HG02588 (cell line): ENCODE data around the gene APOL2.
"Not testable (repeated sequence)": the region's sequence is repeated elsewhere in the genome, so short reads cannot be mapped to it uniquely, and the experiment has no call there.

Experiments used
- ATAC-seq: cut with Tn5 transposase; IDR thresholded peaks from one replicate; pipeline ENCODE4 v1.9.1; 2021; ENCODE audit warnings: mild to moderate bottlenecking, moderate library complexity; ENCODE audit not compliant: unreplicated experiment

The APOL2 gene

GRCh38 chr22:36225333-36225922, 13.9 kb downstream of the APOL2 start:
- ATAC-seq = no peak

- ATAC-seq = no peak
These were observed 15.1 kb downstream of the APOL2 start for GRCh38 chr22:36224245-36224644.

GRCh38 chr22:36223504-36223903, 15.8 kb downstream of the APOL2 start:
- ATAC-seq = no peak

- ATAC-seq = no peak
These were observed 16.4 kb downstream of the APOL2 start for GRCh38 chr22:36222887-36223450.

DNA sequence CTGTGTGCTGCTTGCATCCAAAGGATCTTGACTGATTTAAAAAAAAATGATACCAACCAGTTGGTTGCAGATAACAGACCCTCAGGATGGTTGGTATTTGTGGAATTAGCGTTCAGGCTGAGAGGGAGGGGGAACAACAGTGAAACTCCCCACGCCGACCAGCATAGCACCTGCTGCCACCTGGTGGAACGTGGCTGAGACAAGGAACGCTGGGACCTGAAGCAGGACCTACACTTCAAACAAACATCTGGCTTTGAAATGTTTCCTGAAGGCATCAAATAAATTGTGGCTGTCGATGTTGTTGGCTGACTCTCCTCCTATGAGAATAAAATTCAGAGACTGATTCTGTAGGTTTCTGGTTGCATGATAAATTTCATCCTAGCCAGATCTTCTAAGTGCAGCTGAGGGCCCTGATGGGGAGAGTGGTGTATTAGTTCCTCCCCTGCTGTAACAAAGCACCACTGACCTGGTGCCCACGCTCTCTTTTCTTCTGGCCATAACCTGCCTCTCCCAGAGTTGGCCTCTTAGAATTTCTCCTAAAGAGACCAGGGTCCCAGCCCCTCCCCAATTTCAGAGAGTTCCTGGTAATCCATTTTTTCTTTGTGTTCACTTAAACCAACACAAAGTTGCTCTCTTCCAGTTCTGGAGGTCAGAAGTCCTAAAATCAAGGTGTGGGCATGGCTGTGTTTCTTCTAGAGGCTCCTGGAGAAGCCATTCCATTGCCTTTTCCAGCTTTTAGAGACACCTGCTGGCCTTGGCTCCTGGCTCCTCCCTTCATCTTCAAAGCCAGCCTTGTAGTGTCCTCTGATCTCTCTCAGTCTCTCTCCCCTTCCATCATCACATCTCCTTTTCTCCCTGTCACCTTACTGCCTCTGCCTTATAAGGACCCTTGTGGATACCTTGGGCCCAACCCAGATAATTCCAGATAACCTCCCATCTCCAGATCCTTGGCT, 17.3 kb downstream of the APOL2 start:
- no peak for ATAC-seq

- ATAC-seq = no peak
These were observed 18.8 kb downstream of the APOL2 start for GRCh38 chr22:36220451-36220921.

DNA sequence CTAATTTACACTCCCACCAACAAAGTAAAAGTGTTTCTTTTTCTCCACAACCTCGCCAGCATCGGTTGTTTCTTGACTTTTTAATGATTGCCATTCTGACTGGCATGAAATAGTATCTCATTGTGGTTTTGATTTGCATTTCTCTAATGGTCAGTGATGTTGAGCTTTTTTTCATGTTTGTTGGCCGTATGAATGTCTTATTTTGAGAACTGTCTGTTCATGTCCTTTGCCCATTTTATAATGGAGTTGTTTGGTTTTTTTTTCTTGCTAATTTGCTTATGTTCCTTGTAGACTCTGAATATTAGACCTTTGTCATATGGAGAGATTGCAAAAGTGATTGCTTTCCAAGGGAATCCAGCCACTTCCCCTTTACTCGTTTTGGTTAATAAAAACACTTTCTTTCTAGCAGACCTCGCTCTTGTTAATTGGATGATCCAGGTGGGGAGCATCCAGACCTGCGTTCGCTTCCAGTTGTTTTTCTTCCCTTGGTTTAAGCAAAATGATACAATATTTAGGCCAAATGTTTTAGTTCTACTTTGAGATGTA, 20.6 kb downstream of the APOL2 start:
- no peak for ATAC-seq

DNA sequence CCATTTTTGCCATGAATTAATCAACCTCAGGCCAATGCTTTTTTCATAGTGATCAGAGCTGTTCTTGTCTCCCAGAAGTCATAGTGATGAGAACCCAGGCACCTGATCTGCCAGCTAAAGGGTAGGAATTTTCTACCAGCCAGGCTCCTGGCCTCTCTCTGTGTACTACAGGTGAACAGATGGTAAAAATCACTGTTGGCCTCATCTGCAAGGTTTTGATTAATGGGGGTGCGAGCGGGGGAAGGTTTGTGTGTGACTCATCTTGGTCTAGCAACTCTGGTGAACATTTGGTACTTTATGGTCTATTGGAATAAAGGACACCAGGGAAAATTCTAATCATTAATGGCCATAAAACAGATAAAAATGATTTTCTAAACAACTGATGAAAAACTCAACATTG, 23.3 kb downstream of the APOL2 start:
- ATAC-seq = no peak

GRCh38 chr22:36213586-36213985, 25.7 kb downstream of the APOL2 start:
- no peak for ATAC-seq

DNA sequence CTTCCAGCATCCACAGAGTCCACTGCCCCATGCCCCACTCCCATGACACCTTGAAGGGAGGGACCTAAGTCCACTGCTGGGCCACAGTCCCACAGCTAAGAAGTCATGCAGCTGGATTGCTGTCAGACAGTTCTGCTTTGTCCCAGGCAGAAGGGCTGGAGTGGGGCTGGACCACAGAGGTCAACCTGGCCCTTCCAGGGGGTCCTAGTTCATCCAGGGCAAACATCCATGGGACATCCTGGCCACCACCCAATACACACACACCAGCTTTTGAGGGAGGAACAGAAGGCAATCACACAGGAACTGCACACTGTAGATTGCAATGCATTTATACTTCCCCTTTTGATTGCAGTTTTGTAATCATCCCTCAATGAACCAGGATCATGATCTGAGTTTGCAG, 26.4 kb downstream of the APOL2 start:
- ATAC-seq = no peak

DNA sequence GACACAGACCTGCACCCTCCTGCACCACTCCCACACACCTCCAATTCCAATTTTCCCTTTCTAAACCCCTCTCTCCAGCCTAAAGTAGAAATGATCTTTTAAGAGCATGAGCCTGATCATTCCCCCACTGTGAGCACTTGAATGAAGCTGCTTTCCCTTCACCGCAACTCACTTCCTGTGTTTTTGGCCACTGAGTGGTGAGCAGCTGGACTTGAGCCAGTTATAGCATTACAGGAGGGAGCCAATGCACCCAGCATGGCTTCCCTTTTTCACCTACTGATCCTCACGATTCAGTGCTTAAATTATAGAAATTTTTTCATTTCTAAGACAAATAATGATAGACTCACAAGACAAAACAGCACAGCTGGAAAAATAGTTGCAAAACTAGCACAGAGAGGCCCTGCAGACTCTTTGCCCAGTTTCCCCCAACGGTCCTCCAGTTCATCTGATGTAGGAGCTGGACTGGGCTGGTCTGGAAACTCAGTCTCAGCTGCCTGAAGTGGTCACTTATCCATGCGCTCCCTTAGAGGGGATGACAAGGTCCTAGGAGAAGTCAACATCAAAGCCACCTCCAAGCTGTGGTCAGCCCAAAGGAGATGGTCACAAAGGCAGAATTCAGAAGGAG, 28.0 kb downstream of the APOL2 start:
- no peak for ATAC-seq

DNA sequence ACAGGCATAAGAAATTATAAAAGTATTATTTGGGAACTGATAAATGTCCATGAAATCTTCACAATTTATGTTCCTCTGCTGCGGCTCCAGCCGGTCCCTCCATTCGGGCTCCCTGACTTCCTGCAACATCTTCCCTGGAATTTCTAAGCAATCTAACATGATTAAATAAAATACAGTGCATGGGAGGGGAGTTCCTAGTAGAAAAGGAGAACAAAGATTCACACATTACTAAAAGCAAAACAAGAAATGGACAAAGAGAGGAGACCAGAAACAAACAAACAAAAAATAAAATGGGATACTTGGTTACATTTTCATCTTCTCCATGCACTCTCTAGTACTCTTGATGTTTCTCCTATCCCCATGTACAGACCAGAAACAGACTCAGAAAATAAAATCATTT, 29.1 kb downstream of the APOL2 start:
- ATAC-seq = no peak

- ATAC-seq = not testable (repeated sequence)
These were observed 29.8 kb downstream of the APOL2 start for GRCh38 chr22:36209488-36209908.

DNA sequence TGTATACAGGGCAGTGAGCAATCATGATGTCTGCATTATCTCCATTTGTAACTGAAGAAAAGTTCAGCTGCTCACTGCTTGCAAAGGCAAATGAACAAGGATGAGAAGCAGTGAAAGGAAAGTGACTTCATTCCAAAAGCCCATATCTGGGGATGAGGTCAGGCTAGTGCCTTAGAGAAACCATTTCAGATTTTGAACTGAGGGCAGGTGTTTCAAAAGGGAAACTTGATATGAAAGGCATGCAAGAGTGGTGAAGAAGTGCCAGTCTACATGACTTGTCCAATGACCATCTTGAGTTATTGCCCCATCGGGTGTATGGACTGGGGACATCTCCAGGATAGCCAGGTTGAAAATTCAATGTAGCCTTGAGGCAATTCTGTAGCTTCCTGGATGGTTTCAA, 30.4 kb downstream of the APOL2 start:
- ATAC-seq = no peak

DNA sequence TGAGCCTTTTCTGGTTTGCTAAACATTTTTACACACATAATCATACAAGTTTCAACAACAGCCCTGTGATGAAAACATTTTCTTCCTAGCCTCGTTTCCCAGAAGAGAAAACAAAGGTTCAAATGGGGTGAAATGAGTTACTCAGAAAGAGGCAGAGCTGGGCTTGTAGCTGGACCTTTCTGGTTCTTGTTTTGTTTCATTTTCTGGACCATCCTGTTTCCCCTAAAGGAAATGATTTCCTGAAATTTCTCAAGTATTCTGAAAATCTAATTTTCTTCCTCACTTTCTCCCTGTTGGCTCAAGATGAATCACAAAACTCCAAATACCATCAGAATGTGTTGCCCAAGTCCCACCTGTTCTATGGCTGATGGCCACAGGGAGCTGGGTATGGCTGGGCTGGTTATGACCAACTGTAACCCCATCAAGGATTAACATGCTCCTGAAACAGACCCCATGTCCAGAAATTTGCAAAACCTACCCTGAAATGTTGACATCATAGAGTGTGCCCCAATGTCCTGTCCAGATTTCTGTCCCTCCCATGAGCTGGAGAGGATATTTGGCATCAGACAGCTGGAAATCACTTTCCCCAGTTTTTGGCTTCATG, 31.1 kb downstream of the APOL2 start:
- no peak for ATAC-seq

DNA sequence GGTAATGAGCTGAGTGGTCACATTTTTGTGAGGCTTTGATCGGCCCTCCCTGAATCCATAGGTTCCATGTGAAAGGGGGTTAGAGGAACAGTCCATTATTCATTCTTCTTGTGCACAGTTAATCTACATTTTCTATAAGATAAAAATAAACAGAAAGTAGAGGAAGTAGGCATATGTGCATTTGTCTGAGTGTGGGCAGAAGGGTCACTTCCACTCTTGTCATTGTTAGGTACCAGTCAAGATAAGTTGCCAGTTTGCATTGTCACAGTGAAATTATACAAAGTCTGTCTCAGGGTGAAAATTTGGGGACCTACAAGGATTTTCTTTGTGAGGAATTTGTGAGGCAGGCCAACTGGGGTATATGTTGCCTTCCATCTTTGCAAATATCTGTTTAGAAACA, 33.1 kb downstream of the APOL2 start:
- ATAC-seq = no peak

GRCh38 chr22:36205573-36205972, 33.8 kb downstream of the APOL2 start:
- not testable (repeated sequence) for ATAC-seq

DNA sequence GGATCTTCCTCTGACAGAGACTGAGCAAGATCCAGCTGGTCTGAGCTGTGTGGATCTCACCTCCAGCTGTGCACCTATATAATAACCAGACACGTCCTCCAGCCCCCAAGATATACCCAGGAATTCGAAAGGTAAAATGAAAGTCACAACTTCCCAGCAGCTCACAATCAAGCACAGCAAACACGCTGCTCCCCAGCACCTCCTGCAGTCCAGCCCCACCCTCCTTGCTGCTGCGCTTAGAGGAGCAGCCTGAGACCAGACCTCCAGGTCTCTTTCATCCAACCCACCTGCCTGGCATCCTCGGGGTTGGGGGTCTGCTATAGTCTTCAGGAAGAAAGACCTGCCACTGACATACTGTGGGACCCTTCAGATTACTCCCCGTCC, 34.7 kb downstream of the APOL2 start:
- ATAC-seq = no peak

DNA sequence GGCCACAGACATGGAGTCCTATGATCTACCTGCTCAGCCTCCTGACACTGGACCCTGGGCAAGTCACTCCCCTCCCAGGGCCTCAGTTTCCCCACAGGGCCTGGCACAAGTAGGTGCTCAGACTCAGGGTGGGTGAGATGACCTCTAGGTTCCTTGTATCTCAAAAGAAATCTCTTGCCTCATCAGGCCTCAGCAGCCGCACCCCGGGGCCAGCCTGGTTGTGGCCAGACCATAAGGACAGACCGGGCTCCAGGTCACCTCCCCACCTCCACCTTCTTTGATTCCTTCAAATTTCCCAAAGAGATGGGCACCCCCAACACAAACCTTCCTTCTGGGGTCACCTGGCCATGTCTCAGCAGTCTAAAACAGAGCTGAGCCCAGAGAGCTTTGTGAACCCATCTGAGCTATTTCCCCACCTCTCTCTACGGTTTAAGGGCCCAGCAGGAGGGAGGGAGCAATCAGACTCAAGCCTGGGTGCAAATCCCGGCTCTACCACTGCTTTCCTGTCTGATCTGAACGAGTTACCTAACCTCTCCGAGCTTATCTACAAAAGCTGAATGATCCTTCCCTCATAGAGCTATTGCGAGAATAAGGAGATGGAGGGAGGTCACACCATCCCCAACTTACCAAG, 35.2 kb downstream of the APOL2 start:
- no peak for ATAC-seq

DNA sequence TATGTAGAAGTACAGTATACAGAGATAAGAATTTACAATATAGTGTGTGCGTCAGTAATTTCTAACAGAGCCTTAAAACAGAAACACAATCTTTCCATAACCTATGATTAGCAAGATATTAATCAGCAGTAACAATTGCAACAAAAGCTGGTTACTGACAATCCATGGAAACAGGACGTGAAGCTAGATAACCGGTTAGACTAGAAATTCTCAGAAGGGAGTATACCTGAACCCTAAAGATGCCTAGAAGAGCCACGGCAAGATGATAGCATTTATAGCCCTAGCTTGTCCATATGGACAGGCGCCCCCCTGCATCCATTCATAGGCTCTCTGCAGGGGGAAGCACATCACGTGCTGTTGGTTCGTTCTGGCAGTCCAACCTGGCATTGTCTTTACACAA, 35.9 kb downstream of the APOL2 start:
- ATAC-seq = not testable (repeated sequence)
